Suppressor macrophage (primary cell): Measurements from ENCODE around the gene SMIM38.
A peak's percentile ranks its signal among the peaks of the same experiment; 100 is the strongest.

ENCODE experiments used
- DNase-seq, 4 experiments: peaks; one replicate each; pipeline ENCODE4 v3.0.0-alpha.2; 2020 to 2022

The SMIM38 gene

GRCh38 chr11:69187540-69188065, 31.9 kb downstream of the SMIM38 start:
- no peak for DNase-seq

- DNase-seq, result no peak
Observed at GRCh38 chr11:69189059-69189458, 33.3 kb downstream of the SMIM38 start.

- DNase-seq, result no peak
Observed at GRCh38 chr11:69190796-69191536, 35.2 kb downstream of the SMIM38 start.

GRCh38 chr11:69192301-69192721, 36.6 kb downstream of the SMIM38 start:
- no peak for DNase-seq

- DNase-seq, result no peak
Observed at GRCh38 chr11:69193151-69193550, 37.4 kb downstream of the SMIM38 start.

- no peak for DNase-seq
Observed at GRCh38 chr11:69193629-69194028, 37.9 kb downstream of the SMIM38 start.

- DNase-seq, result no peak
Observed at GRCh38 chr11:69194396-69194795, 38.7 kb downstream of the SMIM38 start.

GRCh38 chr11:69194956-69195355, 39.2 kb downstream of the SMIM38 start:
- no peak for DNase-seq

- DNase-seq, result no peak
Observed at GRCh38 chr11:69195824-69196782, 40.4 kb downstream of the SMIM38 start.

GRCh38 chr11:69196783-69197169, 41.0 kb downstream of the SMIM38 start:
- DNase-seq, result no peak

GRCh38 chr11:69198891-69199582, 43.3 kb downstream of the SMIM38 start:
- DNase-seq, result peak in 1 of 4 experiments; percentile 13

GRCh38 chr11:69199583-69200315, 44.0 kb downstream of the SMIM38 start:
- no peak for DNase-seq

GRCh38 chr11:69200331-69201065, 44.8 kb downstream of the SMIM38 start:
- DNase-seq, result no peak

- no peak for DNase-seq
Observed at GRCh38 chr11:69201066-69201365, 45.3 kb downstream of the SMIM38 start.

- DNase-seq, result no peak
Observed at GRCh38 chr11:69201764-69202370, 46.1 kb downstream of the SMIM38 start.

- DNase-seq, result no peak
Observed at GRCh38 chr11:69202511-69203221, 46.9 kb downstream of the SMIM38 start.

GRCh38 chr11:69203381-69203780, 47.6 kb downstream of the SMIM38 start:
- DNase-seq, result no peak

- no peak for DNase-seq
Observed at GRCh38 chr11:69203901-69204245, 48.1 kb downstream of the SMIM38 start.

GRCh38 chr11:69204246-69204940, 48.7 kb downstream of the SMIM38 start:
- no peak for DNase-seq
